GM12891 (cell line): ENCODE data around the gene NCKAP5.

Experiments used
- DNase-seq: peaks from one replicate; pipeline ENCODE4 v3.0.0; 2011; ENCODE audit warnings: low spot score; ENCODE audit not compliant: insufficient read length
- FAIRE-seq: peaks from 2 replicates; lab custom pipeline; 2011; peaks lifted over from hg19 to GRCh38; lab: Jason Lieb, UNC
- PAX5 ChIP-seq: IDR thresholded peaks from 2 replicates; pipeline ENCODE4 v1.6.1; 2011; ENCODE audit warnings: low read length, moderate library complexity, mild to moderate bottlenecking; ENCODE audit not compliant: insufficient read depth, severe bottlenecking
- POLR2A ChIP-seq: IDR thresholded peaks from 2 replicates; pipeline ENCODE4 v1.6.1; 2011; ENCODE audit warnings: low read depth, low read length, control low read depth
- POLR2AphosphoS5 ChIP-seq: IDR thresholded peaks from 2 replicates; pipeline ENCODE4 v1.6.1; 2011; ENCODE audit warnings: low read depth, low read length, control low read depth
- POU2F2 ChIP-seq: IDR thresholded peaks from 2 replicates; pipeline ENCODE4 v1.6.1; 2011; ENCODE audit warnings: low read depth, mild to moderate bottlenecking, control low read depth, low read length, moderate library complexity
- SPI1 ChIP-seq: IDR thresholded peaks from 2 replicates; pipeline ENCODE4 v1.6.1; 2011; ENCODE audit warnings: low read depth, low read length, control low read depth
- TAF1 ChIP-seq: IDR thresholded peaks from 2 replicates; pipeline ENCODE4 v1.6.1; 2011; ENCODE audit warnings: low read depth, low read length, control low read depth

NCKAP5 gene

GRCh38 chr2:133324150-133324561 lies 244.1 kb downstream of the NCKAP5 start:
- no peak for DNase-seq
- TF ChIP-seq PAX5 (no peak), POU2F2 (no peak), SPI1 (no peak), POLR2AphosphoS5 (no peak), POLR2A (no peak), TAF1 (no peak)
- no peak for FAIRE-seq

- no peak for FAIRE-seq
- TF ChIP-seq TAF1 (no peak), POU2F2 (no peak), SPI1 (no peak), POLR2A (no peak), POLR2AphosphoS5 (no peak), PAX5 (no peak)
- no peak for DNase-seq
Measured at GRCh38 chr2:133322909-133323308, 245.4 kb downstream of the NCKAP5 start.

GRCh38 chr2:133317178-133317577 lies 251.1 kb downstream of the NCKAP5 start:
- no peak for FAIRE-seq
- no peak for DNase-seq
- TF ChIP-seq TAF1: no peak
- TF ChIP-seq PAX5: no peak
- no peak for TF ChIP-seq POLR2A
- TF ChIP-seq POLR2AphosphoS5: no peak
- TF ChIP-seq POU2F2: no peak

GRCh38 chr2:133316557-133316956 lies 251.7 kb downstream of the NCKAP5 start:
- FAIRE-seq (no peak), DNase-seq (no peak)
- no peak for TF ChIP-seq SPI1
- TF ChIP-seq TAF1: no peak
- no peak for TF ChIP-seq PAX5
- TF ChIP-seq POLR2A: no peak
- no peak for TF ChIP-seq POU2F2
- no peak for TF ChIP-seq POLR2AphosphoS5

- DNase-seq (no peak), FAIRE-seq (no peak)
- no peak for TF ChIP-seq POLR2A
- no peak for TF ChIP-seq POU2F2
- no peak for TF ChIP-seq TAF1
- TF ChIP-seq POLR2AphosphoS5: no peak
Measured at GRCh38 chr2:133315280-133315679, 253.0 kb downstream of the NCKAP5 start.

GRCh38 chr2:133314795-133315194 lies 253.5 kb downstream of the NCKAP5 start:
- TF ChIP-seq PAX5 (no peak), TAF1 (no peak), SPI1 (no peak), POLR2A (no peak), POLR2AphosphoS5 (no peak), POU2F2 (no peak)
- DNase-seq: no peak
- FAIRE-seq: no peak

GRCh38 chr2:133312038-133312729 lies 256.1 kb downstream of the NCKAP5 start:
- DNase-seq (no peak), FAIRE-seq (no peak)
- TF ChIP-seq PAX5 (no peak), POLR2AphosphoS5 (no peak), POU2F2 (no peak), TAF1 (no peak), POLR2A (no peak), SPI1 (no peak)

GRCh38 chr2:133306236-133306635 lies 262.0 kb downstream of the NCKAP5 start:
- FAIRE-seq: no peak
- TF ChIP-seq PAX5 (no peak), POLR2AphosphoS5 (no peak), TAF1 (no peak)
- no peak for DNase-seq

GRCh38 chr2:133304344-133304743 lies 263.9 kb downstream of the NCKAP5 start:
- no peak for FAIRE-seq
- no peak for TF ChIP-seq SPI1
- TF ChIP-seq POLR2AphosphoS5: no peak
- TF ChIP-seq POU2F2: no peak
- DNase-seq: no peak

GRCh38 chr2:133303150-133303549 lies 265.1 kb downstream of the NCKAP5 start:
- DNase-seq: no peak
- no peak for TF ChIP-seq SPI1
- TF ChIP-seq POLR2A: no peak
- no peak for TF ChIP-seq TAF1
- no peak for TF ChIP-seq POU2F2
- no peak for FAIRE-seq
